A549 treated with CpdA at 1 μM for 4 hours (cell line): ENCODE results near the gene MB. TPM values are rescaled to one million over a fixed set of nuclear protein-coding genes. Genes with fewer than 3 reads are reported as not detected.

Experiments
- total RNA-seq: library from RNA; stranded (reverse); fragments of 200-300 nt; extraction: Qiagen RNA extraction; gene quantifications from 5 replicates; pipeline ENCODE4 v1.2.3, GENCODE V29; 2022; ENCODE audit warnings: low read depth

The MB gene
- 6.4 to 9.1 TPM (median 6.9 TPM) in 5 replicates for total RNA-seq

GRCh38 chr22:35617137-35617755, at the start of gene MB:
MB (minus strand) TSS chr22:35617329; CDS start chr22:35617257, 72 bp downstream.

DNA sequence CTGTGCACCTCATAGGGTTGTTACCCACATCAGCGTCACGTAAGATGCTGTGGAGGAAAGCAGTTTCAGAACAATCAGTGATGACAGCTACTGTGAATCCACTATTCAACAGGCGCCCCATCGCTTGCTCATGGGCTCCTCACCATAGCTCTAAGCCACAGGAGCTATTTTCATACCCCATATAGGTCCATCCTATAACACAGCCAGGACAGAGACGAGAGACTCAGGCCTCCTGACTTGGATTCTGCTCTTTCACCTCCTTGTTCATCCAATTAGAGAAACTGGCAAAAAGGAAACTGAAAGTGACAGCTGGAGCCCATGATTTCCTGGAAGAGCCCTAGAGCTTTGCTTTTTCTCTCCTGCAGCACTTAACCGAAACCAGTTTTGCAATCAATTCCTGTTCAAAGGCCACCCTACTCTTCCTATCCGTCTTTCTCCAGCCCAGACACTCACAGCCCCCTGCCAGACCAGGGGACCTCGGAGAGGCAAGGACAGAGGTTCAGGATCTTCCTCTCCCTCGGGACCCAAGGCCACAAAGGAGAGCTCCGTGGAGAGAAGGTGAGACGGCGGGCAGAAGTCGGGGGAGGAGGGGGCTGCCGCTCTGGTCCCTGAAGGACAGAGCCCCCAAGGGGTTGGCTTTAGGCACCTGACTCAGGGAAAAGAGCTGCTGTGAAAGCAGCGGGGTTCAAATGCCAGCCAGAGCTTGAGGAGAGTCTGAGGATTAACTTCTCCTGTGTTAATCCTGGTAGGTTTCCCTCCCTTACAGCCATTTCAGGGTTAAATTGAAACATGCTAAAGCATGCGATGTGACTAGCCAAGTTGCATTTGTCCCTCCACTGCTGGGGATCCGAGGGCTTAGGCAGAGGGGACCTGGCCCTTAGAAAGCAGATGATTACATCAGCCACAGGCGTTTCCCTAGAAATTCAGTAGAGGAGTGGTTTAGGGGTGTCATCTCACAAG, 31.2 kb upstream of the MB start, which contains the start of gene APOL6:
Gene APOL6 (plus strand): TSS at position 381 of the 960 bp plus-strand sequence. CDS start 7,980 bp downstream, outside the sequence.

Other genes starting within 250 kb of the MB start
- gene HMOX1, start 236.2 kb downstream of the MB start, total RNA-seq: 591 to 973 TPM (median 747 TPM) in 5 replicates
- 65.9 to 104 TPM (median 75.8 TPM) in 5 replicates for gene MCM5, start 217.2 kb downstream of the MB start, total RNA-seq
- 0.85 to 1.7 TPM (median 1.4 TPM) in 5 replicates for gene RASD2, start 76.5 kb downstream of the MB start, total RNA-seq
- 1.8 to 2.8 TPM (median 2.1 TPM) in 5 replicates for gene APOL6, start 31.1 kb upstream of the MB start, total RNA-seq
- gene APOL5, start 100.5 kb upstream of the MB start, total RNA-seq: not detected in 5 replicates